Panc1 (cell line): Measurements from ENCODE around the gene TAS2R38. TPM values are rescaled to one million over a fixed set of nuclear protein-coding genes. Genes with fewer than 3 reads are reported as not detected.

Source experiments
- ATAC-seq: fragments of 200-7000 bp; cut with Tn5 transposase; 2 replicates; pipeline ENCODE4 v1.9.1; 2020; ENCODE audit warnings: mild to moderate bottlenecking, moderate library complexity
- BruUV-seq: library from RNA; stranded (reverse); fragments of 400-500 nt; replicated peaks from 2 replicates; lab custom pipeline; 2021; lab: Mats Ljungman, UMichigan
- CTCF ChIA-PET: fragments of 300-600 bp; sonication (Branson Sonifier 250); formaldehyde crosslinking; loops from one replicate; lab custom pipeline; 2022; ENCODE audit warnings: antibody characterized with exemption; lab: Charles Lee
- POLR2A ChIA-PET: fragments of 300-600 bp; sonication (Branson Sonifier 250); formaldehyde crosslinking; loops from one replicate; lab custom pipeline; 2022; ENCODE audit warnings: antibody characterized with exemption; lab: Charles Lee
- DNase-seq: peaks from one replicate; pipeline ENCODE4 v3.0.0-alpha.2; 2010; ENCODE audit warnings: low read depth, low spot score
- H3K27ac ChIP-seq: 2 replicates; pipeline ENCODE4 v1.5.1; 2011; ENCODE audit warnings: mild to moderate bottlenecking, low read length, inconsistent platforms
- H3K27me3 ChIP-seq: fragments of 200-500 bp; sonication (Bioruptor generic); 2 replicates; pipeline ENCODE4 v1.6.0; 2014; ENCODE audit warnings: low read length, inconsistent platforms; ENCODE audit not compliant: control insufficient read depth, insufficient read depth
- H3K36me3 ChIP-seq: fragments of 200-500 bp; sonication (Bioruptor generic); 2 replicates; pipeline ENCODE4 v1.5.1; 2014; ENCODE audit warnings: inconsistent platforms, mild to moderate bottlenecking, low read length, moderate library complexity; ENCODE audit not compliant: control insufficient read depth, insufficient read depth
- H3K4me1 ChIP-seq: 2 replicates; pipeline ENCODE4 v1.5.1; 2011; ENCODE audit warnings: inconsistent platforms, mild to moderate bottlenecking, low read length, moderate library complexity; ENCODE audit not compliant: control insufficient read depth, insufficient read depth
- H3K4me3 ChIP-seq, 2 experiments: 2 replicates each; pipeline ENCODE4 v1.5.1; 2011 to 2012; ENCODE audit warnings: low read depth in 2 of 2, low read length in 2 of 2, mild to moderate bottlenecking in 2 of 2, inconsistent platforms in 1 of 2, moderate library complexity in 1 of 2
- H3K9me3 ChIP-seq: fragments of 200-500 bp; sonication (Bioruptor generic); 2 replicates; pipeline ENCODE4 v1.5.1; 2014; ENCODE audit warnings: low read depth, mild to moderate bottlenecking, inconsistent platforms, low read length, moderate library complexity; ENCODE audit not compliant: control insufficient read depth, insufficient read depth
- POLR2AphosphoS5 ChIP-seq: IDR thresholded peaks from 2 replicates; pipeline ENCODE4 v1.6.1; 2012; ENCODE audit warnings: mild to moderate bottlenecking, low read depth, low read length, moderate library complexity
- REST ChIP-seq, 2 experiments: IDR thresholded peaks; 2 replicates each; pipeline ENCODE4 v1.6.1; 2011 to 2012; ENCODE audit warnings: low read depth in 2 of 2, control low read depth in 1 of 2, low read length in 1 of 2, mild to moderate bottlenecking in 1 of 2, moderate library complexity in 1 of 2; ENCODE audit not compliant: insufficient read depth in 1 of 2
- SIN3A ChIP-seq: IDR thresholded peaks from 2 replicates; pipeline ENCODE4 v1.6.1; 2012; ENCODE audit warnings: low read depth, mild to moderate bottlenecking, low read length, moderate library complexity, borderline replicate concordance; ENCODE audit not compliant: insufficient read depth
- TCF7L2 ChIP-seq: IDR thresholded peaks from 2 replicates; pipeline ENCODE4 v1.6.1; 2011; ENCODE audit warnings: mild to moderate bottlenecking, low read depth, low read length, inconsistent platforms
- in situ Hi-C: cut with HindIII; loops from 2 replicates; pipeline ENCODE4 v1.10.0; 2016; ENCODE audit warnings: low sequenced_read_pairs, low pct_unique_long_range_greater_than_20kb
- intact Hi-C: fragments of 100-400 bp; cut with micrococcal nuclease; formaldehyde crosslinking; loops from one replicate; pipeline ENCODE4 v1.10.0; 2022; ENCODE audit not compliant: unreplicated experiment
- total RNA-seq: library from RNA; stranded (reverse); gene quantifications from one replicate; pipeline ENCODE4 v1.2.1, GENCODE V29; 2021; ENCODE audit not compliant: unreplicated experiment
- TF ChIP-seq, protein P1 (sequence below): fragments of 450-650 bp; IDR thresholded peaks from 2 replicates; pipeline ENCODE4 v1.5.1; 2017; ENCODE audit warnings: mild to moderate bottlenecking

Gene TAS2R38
- total RNA-seq, 1 experiment from 2014 or later: not detected

DNA sequence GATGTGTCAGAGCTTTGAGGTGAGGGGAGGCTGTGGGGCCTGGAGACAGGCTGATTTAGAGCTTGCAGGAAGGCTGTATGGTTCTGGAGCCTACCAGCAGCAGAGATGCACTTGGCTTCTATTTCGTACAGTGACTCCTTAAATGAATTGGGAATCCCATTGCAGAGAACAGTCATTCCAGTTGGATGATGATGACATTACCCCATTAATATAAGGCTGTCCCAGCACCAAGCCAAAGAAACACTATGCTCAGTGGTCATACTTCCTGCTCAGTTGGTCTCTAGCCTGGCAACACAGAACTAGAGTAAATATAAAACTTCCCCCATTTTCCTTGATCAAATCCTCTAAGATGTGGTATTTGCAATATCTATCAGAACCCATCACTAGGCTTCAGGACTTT lies 21.1 kb downstream of the TAS2R38 start:
- in situ Hi-C loops (no loop called here), intact Hi-C loops (no loop called here)
- no peak for ATAC-seq
- H3K9me3 ChIP-seq: no peaks in the 10 kb centered on the region
- H3K27me3 ChIP-seq: no peaks in the 10 kb centered on the region
- TF ChIP-seq, protein P1, sequence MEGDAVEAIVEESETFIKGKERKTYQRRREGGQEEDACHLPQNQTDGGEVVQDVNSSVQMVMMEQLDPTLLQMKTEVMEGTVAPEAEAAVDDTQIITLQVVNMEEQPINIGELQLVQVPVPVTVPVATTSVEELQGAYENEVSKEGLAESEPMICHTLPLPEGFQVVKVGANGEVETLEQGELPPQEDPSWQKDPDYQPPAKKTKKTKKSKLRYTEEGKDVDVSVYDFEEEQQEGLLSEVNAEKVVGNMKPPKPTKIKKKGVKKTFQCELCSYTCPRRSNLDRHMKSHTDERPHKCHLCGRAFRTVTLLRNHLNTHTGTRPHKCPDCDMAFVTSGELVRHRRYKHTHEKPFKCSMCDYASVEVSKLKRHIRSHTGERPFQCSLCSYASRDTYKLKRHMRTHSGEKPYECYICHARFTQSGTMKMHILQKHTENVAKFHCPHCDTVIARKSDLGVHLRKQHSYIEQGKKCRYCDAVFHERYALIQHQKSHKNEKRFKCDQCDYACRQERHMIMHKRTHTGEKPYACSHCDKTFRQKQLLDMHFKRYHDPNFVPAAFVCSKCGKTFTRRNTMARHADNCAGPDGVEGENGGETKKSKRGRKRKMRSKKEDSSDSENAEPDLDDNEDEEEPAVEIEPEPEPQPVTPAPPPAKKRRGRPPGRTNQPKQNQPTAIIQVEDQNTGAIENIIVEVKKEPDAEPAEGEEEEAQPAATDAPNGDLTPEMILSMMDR: no peak
- TF ChIP-seq SIN3A (no peak), TCF7L2 (no peak), REST (IDR thresholded peaks at IDR 0.05; ENCODE audit: insufficient read depth in 1 of 2, low read depth in 2 of 2, low read length in 1 of 2) (no peak), POLR2AphosphoS5 (no peak)
- H3K4me3 ChIP-seq: no peak overlapping the region
- BruUV-seq: no TSS peak
- POLR2A ChIA-PET: no interaction called here
- no peaks in the 10 kb centered on the region for H3K36me3 ChIP-seq
- no peak overlapping the region for H3K27ac ChIP-seq
- CTCF ChIA-PET: no interaction called here
- no peak for DNase-seq
- no peaks in the 10 kb centered on the region for H3K4me1 ChIP-seq

DNA sequence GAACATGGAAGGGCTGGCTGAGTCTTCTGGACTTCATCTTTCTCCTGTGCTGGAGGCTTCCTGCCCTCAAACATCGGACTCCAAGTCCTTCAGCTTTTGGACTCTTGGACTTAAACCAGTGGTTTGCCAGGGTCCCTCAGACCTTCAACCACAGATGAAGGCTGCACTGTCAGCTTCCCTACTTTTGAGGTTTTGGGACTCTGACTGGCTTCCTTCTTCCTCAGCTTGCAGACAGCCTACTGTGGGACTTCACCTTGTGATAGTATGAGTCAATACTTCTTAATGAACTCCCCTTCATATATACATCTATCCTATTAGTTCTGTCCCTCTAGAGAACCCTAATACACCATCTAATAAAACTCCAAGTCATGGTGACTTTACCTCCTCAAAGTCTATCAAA lies 22.8 kb downstream of the TAS2R38 start:
- CTCF ChIA-PET: no interaction called here
- no peaks in the 10 kb centered on the region for H3K9me3 ChIP-seq

More for the DNA sequence above, 22.8 kb downstream of the TAS2R38 start:
- Histone ChIP-seq H3K27ac (no peak overlapping the region), H3K27me3 (no peaks in the 10 kb centered on the region), H3K4me1 (no peaks in the 10 kb centered on the region), H3K36me3 (no peaks in the 10 kb centered on the region), H3K4me3 (no peak overlapping the region)
- in situ Hi-C loops: no loop called here
- BruUV-seq: no TSS peak
- POLR2A ChIA-PET: no interaction called here
- intact Hi-C loops: no loop called here
- DNase-seq: no peak
- ATAC-seq: no peak
- TF ChIP-seq POLR2AphosphoS5: no peak
- TF ChIP-seq, protein P1: no peak
